Rectal smooth muscle tissue (tissue), 1 donor: Measurements from ENCODE around the gene TSR3.
A peak's percentile ranks its signal among the peaks of the same experiment; 100 is the strongest.

Experiments
- H3K27ac ChIP-seq: one replicate; pipeline ENCODE4 v1.7.0; 2013; ENCODE audit warnings: low read depth, low read length, inconsistent platforms
- H3K27me3 ChIP-seq: one replicate; pipeline ENCODE4 v1.7.0; 2013; ENCODE audit warnings: low read length; ENCODE audit not compliant: control insufficient read depth, insufficient read depth
- H3K36me3 ChIP-seq: one replicate; pipeline ENCODE4 v1.7.0; 2013; ENCODE audit warnings: low read length; ENCODE audit not compliant: control insufficient read depth, insufficient read depth
- H3K4me1 ChIP-seq: one replicate; pipeline ENCODE4 v1.7.0; 2013; ENCODE audit warnings: low read length; ENCODE audit not compliant: control insufficient read depth, insufficient read depth
- H3K4me3 ChIP-seq: one replicate; pipeline ENCODE4 v1.7.0; 2013; ENCODE audit warnings: low read length
- H3K9ac ChIP-seq: one replicate; pipeline ENCODE4 v1.7.0; 2013; ENCODE audit warnings: low read length

The TSR3 gene

GRCh38 chr16:1346422-1347285 is 5.0 kb downstream of the TSR3 start:
- H3K4me1 ChIP-seq: peaks cover 6% of the 10 kb centered on the region
- no peak overlapping the region for H3K4me3 ChIP-seq
- H3K36me3 ChIP-seq: peaks cover 8% of the 10 kb centered on the region
- H3K27ac ChIP-seq: no peak overlapping the region
- H3K27me3 ChIP-seq: peaks cover 7% of the 10 kb centered on the region
- no peak overlapping the region for H3K9ac ChIP-seq

- Histone ChIP-seq H3K36me3 (peaks cover 8% of the 10 kb centered on the region), H3K9ac (no peak overlapping the region), H3K27ac (no peak overlapping the region), H3K4me3 (no peak overlapping the region), H3K27me3 (peaks cover 7% of the 10 kb centered on the region), H3K4me1 (peaks cover 3% of the 10 kb centered on the region)
Measured at GRCh38 chr16:1345651-1346421, 5.8 kb downstream of the TSR3 start.

- H3K27me3 ChIP-seq: peaks cover 7% of the 10 kb centered on the region
- H3K4me1 ChIP-seq: no peaks in the 10 kb centered on the region
- no peak overlapping the region for H3K4me3 ChIP-seq
- H3K9ac ChIP-seq: no peak overlapping the region
- H3K36me3 ChIP-seq: peaks cover 8% of the 10 kb centered on the region
- no peak overlapping the region for H3K27ac ChIP-seq
Measured at GRCh38 chr16:1345087-1345486, 6.6 kb downstream of the TSR3 start.

GRCh38 chr16:1344499-1344898 is 7.2 kb downstream of the TSR3 start:
- H3K4me1 ChIP-seq: no peaks in the 10 kb centered on the region
- peaks cover 7% of the 10 kb centered on the region for H3K27me3 ChIP-seq
- H3K27ac ChIP-seq: no peak overlapping the region
- H3K36me3 ChIP-seq: peaks cover 6% of the 10 kb centered on the region
- H3K4me3 ChIP-seq: no peak overlapping the region
- H3K9ac ChIP-seq: no peak overlapping the region

- H3K27me3 ChIP-seq: peaks cover 7% of the 10 kb centered on the region
- H3K4me1 ChIP-seq: no peaks in the 10 kb centered on the region
- H3K9ac ChIP-seq: no peak overlapping the region
- H3K36me3 ChIP-seq: no peaks in the 10 kb centered on the region
- H3K4me3 ChIP-seq: peak overlapping the region; percentile 45
- no peak overlapping the region for H3K27ac ChIP-seq
Measured at GRCh38 chr16:1343428-1344242, 8.0 kb downstream of the TSR3 start.

GRCh38 chr16:1342526-1343427 is 8.9 kb downstream of the TSR3 start:
- Histone ChIP-seq H3K4me3 (peak overlapping the region; percentile 46), H3K27ac (no peak overlapping the region), H3K36me3 (no peaks in the 10 kb centered on the region), H3K4me1 (no peaks in the 10 kb centered on the region), H3K9ac (no peak overlapping the region), H3K27me3 (peaks cover 7% of the 10 kb centered on the region)

GRCh38 chr16:1341495-1342420 is 9.9 kb downstream of the TSR3 start:
- H3K27me3 ChIP-seq: peaks cover 10% of the 10 kb centered on the region
- peak overlapping the region; percentile 4 for H3K4me3 ChIP-seq
- no peaks in the 10 kb centered on the region for H3K4me1 ChIP-seq
- no peak overlapping the region for H3K27ac ChIP-seq
- no peaks in the 10 kb centered on the region for H3K36me3 ChIP-seq
- no peak overlapping the region for H3K9ac ChIP-seq

GRCh38 chr16:1340730-1341494 is 10.8 kb downstream of the TSR3 start:
- no peak overlapping the region for H3K4me3 ChIP-seq
- H3K36me3 ChIP-seq: no peaks in the 10 kb centered on the region
- peaks cover 14% of the 10 kb centered on the region for H3K27me3 ChIP-seq
- no peaks in the 10 kb centered on the region for H3K4me1 ChIP-seq
- no peak overlapping the region for H3K27ac ChIP-seq
- no peak overlapping the region for H3K9ac ChIP-seq

- no peak overlapping the region for H3K4me3 ChIP-seq
- no peaks in the 10 kb centered on the region for H3K4me1 ChIP-seq
- peaks cover 22% of the 10 kb centered on the region for H3K27me3 ChIP-seq
- H3K27ac ChIP-seq: no peak overlapping the region
- no peaks in the 10 kb centered on the region for H3K36me3 ChIP-seq
- no peak overlapping the region for H3K9ac ChIP-seq
Measured at GRCh38 chr16:1338855-1339675, 12.6 kb downstream of the TSR3 start.
